HepG2 (cell line): ENCODE measurements around the gene ITPRIP. TPM values are rescaled to one million over a fixed set of nuclear protein-coding genes. Genes with fewer than 3 reads are reported as not detected.

ENCODE experiments used
- ATF7-NPFF ChIP-seq: sonication (generic); formaldehyde crosslinking; IDR thresholded peaks from 2 replicates; pipeline ENCODE4 v1.8.1; 2023; ENCODE audit warnings: mild to moderate bottlenecking, low read depth, missing genetic modification reagents, moderate library complexity
- KDM6A ChIP-seq: IDR thresholded peaks from 2 replicates; pipeline ENCODE4 v1.6.1; 2016; ENCODE audit warnings: low read depth
- PRPF4 ChIP-seq: fragments of 200-400 bp; formaldehyde crosslinking; IDR thresholded peaks from 2 replicates; pipeline ENCODE4 v1.6.1; 2016; ENCODE audit warnings: low read length, low read depth; ENCODE audit not compliant: poor library complexity, severe bottlenecking
- SIN3A ChIP-seq: IDR thresholded peaks from 2 replicates; pipeline ENCODE4 v1.6.1; 2011; ENCODE audit warnings: low read depth, mild to moderate bottlenecking, control low read depth, low read length, borderline replicate concordance
- SIX1 ChIP-seq: sonication (generic); formaldehyde crosslinking; IDR thresholded peaks from 2 replicates; pipeline ENCODE4 v1.4.0; 2020; ENCODE audit warnings: missing genetic modification reagents, borderline replicate concordance
- STAG1 ChIP-seq: sonication (generic); formaldehyde crosslinking; IDR thresholded peaks from 2 replicates; pipeline ENCODE4 v1.4.0; 2020; ENCODE audit warnings: missing genetic modification reagents
- ZBTB7B ChIP-seq: sonication (generic); formaldehyde crosslinking; IDR thresholded peaks from 2 replicates; pipeline ENCODE4 v1.4.0; 2020; ENCODE audit warnings: missing genetic modification reagents
- ZNF251 ChIP-seq: sonication (generic); formaldehyde crosslinking; IDR thresholded peaks from 2 replicates; pipeline ENCODE4 v1.9.0; 2021; ENCODE audit warnings: mild to moderate bottlenecking, missing genetic modification reagents
- ZNF546 ChIP-seq: sonication (generic); formaldehyde crosslinking; conservative IDR thresholded peaks from 2 replicates; pipeline ENCODE4 v1.8.1; 2023; ENCODE audit warnings: mild to moderate bottlenecking, missing genetic modification reagents
- polyA plus RNA-seq, 8 experiments: library from polyadenylated mRNA; depleted of rRNA in 3 of 8; stranded (reverse) in 7 of 8; unstranded in 1 of 8; fragments of >200 nt; fragmentation: Illumina TruSeq in 4 of 8; extraction: Trizol in 4 of 8; gene quantifications; 2 replicates each; pipeline versions ENCODE4 v1.2.1 to v1.2.3, GENCODE V29; 2011 to 2016; ENCODE audit warnings: low read depth in 4 of 8, missing spikeins in 1 of 8, mixed read lengths in 1 of 8; ENCODE audit not compliant: insufficient read depth in 1 of 8
- total RNA-seq, 5 experiments: library from RNA; depleted of rRNA; stranded (reverse); fragments of >200 nt; fragmentation: Illumina TruSeq; extraction: Trizol; gene quantifications; 2 replicates each; pipeline ENCODE4 v1.2.3, GENCODE V29; 2016; ENCODE audit warnings: low read depth in 1 of 5
- TF ChIP-seq, protein P1 (sequence below): sonication (generic); formaldehyde crosslinking; IDR thresholded peaks from 2 replicates; pipeline ENCODE4 v1.4.0; 2020; ENCODE audit warnings: missing genetic modification reagents, low read depth, mild to moderate bottlenecking, borderline replicate concordance
- TF ChIP-seq, protein P2 (sequence below): sonication (generic); formaldehyde crosslinking; IDR thresholded peaks from 2 replicates; pipeline ENCODE4 v1.4.0; 2020; ENCODE audit warnings: mild to moderate bottlenecking, missing genetic modification reagents
- TF ChIP-seq, protein P3 (sequence below): sonication (generic); formaldehyde crosslinking; IDR thresholded peaks from 2 replicates; pipeline ENCODE4 v1.5.0; 2020; ENCODE audit warnings: mild to moderate bottlenecking, missing genetic modification reagents, moderate library complexity

The ITPRIP gene
- total and polyA plus RNA-seq, 2 of the 13 experiments (the other 11 are each of a cell fraction or from before 2014, with no cell fraction given): 1.00 to 2.8 TPM

DNA sequence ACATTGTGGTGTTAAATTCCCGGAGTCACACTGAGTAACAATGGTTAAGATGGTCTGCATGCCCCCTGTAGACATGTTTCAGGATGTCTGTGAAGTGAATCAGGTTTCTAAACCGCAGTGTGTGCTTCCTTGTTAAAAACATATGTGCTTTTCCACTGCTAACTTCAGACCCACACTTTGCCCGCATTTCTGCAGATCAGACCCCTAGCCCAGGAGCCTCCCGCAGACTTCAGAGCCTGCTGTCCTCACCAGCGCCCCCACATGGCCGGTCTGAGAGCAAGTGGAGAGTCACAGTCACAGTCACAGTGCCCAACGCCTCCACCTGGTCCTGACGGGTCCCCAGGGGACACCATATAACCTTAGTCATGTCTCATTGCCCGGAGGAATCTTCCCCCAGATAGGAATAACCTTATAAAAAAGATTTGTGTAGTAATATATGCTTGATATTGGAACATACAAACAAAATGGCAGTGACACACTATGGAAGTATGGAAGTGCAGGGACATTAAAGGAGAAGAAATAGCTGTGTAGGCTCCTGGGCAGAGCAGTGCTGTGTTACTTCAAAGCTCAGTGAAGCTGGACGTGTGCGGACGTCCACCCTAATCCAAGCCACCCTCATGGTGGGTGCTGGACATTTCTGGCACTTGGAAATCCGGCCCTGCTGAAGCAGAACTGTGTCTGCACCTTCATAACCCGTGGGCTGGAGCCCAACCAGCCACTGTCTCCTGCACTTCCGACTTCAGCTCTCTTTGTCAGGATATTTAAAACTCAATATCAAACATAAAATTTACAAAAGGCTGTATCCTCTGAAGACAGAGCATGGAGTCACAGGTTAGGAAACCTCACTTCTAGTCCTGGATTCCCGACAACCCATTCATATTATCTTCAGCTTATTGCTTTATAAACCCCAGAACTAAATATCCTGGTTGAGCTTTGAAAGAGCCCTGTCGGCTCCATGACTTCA is 40.3 kb downstream of the ITPRIP start (continued):
- TF ChIP-seq, protein P1, sequence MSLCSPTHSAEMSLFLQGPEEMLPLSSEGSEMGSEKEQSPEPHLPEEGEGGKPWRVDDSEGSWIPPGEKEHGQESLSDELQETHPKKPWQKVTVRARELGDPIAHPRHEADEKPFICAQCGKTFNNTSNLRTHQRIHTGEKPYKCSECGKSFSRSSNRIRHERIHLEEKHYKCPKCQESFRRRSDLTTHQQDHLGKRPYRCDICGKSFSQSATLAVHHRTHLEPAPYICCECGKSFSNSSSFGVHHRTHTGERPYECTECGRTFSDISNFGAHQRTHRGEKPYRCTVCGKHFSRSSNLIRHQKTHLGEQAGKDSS: peak; percentile 54; the same call in 1 of the 2 replicates
- TF ChIP-seq SIX1 (CRISPR knock-in tag) (no peak), ZBTB7B (0 out of 2 replicates have a peak, but pooled peaks have one; percentile 38), ATF7-NPFF (CRISPR knock-in tag) (no peak), ZNF546 (CRISPR knock-in tag) (no peak), ZNF251 (no peak), STAG1 (CRISPR knock-in tag) (peak; percentile 53), SIN3A (no peak), KDM6A (CRISPR knock-in tag) (no peak), PRPF4 (no peak)
- TF ChIP-seq, protein P2, sequence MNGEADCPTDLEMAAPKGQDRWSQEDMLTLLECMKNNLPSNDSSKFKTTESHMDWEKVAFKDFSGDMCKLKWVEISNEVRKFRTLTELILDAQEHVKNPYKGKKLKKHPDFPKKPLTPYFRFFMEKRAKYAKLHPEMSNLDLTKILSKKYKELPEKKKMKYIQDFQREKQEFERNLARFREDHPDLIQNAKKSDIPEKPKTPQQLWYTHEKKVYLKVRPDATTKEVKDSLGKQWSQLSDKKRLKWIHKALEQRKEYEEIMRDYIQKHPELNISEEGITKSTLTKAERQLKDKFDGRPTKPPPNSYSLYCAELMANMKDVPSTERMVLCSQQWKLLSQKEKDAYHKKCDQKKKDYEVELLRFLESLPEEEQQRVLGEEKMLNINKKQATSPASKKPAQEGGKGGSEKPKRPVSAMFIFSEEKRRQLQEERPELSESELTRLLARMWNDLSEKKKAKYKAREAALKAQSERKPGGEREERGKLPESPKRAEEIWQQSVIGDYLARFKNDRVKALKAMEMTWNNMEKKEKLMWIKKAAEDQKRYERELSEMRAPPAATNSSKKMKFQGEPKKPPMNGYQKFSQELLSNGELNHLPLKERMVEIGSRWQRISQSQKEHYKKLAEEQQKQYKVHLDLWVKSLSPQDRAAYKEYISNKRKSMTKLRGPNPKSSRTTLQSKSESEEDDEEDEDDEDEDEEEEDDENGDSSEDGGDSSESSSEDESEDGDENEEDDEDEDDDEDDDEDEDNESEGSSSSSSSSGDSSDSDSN (CRISPR knock-in tag): no peak
- TF ChIP-seq, protein P3, sequence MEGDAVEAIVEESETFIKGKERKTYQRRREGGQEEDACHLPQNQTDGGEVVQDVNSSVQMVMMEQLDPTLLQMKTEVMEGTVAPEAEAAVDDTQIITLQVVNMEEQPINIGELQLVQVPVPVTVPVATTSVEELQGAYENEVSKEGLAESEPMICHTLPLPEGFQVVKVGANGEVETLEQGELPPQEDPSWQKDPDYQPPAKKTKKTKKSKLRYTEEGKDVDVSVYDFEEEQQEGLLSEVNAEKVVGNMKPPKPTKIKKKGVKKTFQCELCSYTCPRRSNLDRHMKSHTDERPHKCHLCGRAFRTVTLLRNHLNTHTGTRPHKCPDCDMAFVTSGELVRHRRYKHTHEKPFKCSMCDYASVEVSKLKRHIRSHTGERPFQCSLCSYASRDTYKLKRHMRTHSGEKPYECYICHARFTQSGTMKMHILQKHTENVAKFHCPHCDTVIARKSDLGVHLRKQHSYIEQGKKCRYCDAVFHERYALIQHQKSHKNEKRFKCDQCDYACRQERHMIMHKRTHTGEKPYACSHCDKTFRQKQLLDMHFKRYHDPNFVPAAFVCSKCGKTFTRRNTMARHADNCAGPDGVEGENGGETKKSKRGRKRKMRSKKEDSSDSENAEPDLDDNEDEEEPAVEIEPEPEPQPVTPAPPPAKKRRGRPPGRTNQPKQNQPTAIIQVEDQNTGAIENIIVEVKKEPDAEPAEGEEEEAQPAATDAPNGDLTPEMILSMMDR (CRISPR knock-in tag): peak; percentile 64
